Central memory CD4-positive, alpha-beta T cell (primary cell): ENCODE data around the gene MEGF8.

Source experiments
- DNase-seq: peaks from one replicate; pipeline ENCODE4 v3.0.0; 2022

The MEGF8 gene

DNA sequence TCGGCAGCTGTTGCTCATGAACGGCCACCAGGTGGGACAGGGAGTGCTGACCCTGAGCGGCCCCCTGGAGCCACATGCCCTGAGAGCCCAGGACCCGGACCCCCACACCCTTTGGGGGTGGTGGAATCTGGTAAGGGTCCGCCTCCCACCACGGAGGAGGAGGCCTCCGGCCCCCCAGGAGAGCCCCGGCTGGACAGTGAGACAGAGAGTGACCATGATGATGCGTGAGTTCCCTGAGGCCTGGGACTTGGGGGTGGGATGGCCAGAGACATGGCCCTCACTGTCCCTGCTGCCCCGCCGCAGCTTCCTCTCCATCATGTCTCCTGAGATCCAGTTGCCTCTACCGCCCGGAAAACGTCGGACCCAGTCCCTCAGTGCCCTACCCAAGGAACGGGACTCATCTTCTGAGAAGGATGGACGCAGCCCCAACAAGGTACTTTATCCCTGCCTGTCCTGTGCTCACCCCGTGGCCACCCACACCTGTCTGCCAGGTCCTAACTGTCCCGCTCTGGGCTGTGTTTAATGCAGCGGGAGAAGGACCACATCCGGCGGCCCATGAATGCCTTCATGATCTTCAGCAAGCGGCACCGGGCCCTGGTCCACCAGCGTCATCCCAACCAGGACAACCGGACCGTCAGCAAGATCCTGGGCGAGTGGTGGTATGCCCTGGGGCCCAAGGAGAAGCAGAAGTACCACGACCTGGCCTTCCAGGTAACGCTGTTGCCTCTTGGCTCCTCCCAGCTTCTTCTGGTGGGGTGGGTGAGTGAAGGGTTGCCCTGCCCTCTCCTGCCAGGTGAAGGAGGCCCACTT is 38.2 kb upstream of the MEGF8 start:
- DNase-seq = no peak

DNA sequence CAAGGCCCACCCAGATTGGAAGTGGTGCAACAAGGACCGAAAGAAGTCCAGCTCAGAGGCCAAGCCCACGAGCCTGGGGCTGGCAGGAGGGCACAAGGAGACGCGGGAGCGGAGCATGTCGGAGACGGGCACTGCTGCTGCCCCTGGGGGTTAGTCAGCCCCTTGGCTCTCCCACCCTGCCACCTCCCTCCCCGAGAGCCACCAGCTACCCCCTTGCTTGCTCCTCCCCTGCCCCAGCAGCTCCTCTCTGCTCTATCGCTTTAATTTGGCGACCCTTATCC is 37.7 kb upstream of the MEGF8 start:
- no peak for DNase-seq

DNA sequence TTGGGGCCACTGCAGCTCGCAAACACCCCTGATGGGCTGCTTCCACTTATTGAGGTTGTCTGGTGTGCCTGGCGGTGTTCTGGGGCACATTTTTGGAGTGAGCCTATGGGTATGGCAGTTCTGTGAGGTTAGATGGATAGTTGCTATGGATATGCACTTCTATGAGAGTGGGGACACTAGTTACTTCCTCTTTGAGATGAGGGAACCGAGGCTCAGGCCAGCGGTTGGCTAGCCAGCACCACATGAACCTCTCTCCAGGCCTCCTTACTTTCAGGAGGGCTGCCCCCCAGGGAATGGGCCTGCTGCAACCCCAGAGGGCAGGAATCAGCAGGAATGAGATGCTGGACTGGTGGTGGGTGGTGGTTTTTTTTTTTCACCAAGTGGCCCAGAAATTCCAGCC is 37.0 kb upstream of the MEGF8 start:
- DNase-seq = no peak

DNA sequence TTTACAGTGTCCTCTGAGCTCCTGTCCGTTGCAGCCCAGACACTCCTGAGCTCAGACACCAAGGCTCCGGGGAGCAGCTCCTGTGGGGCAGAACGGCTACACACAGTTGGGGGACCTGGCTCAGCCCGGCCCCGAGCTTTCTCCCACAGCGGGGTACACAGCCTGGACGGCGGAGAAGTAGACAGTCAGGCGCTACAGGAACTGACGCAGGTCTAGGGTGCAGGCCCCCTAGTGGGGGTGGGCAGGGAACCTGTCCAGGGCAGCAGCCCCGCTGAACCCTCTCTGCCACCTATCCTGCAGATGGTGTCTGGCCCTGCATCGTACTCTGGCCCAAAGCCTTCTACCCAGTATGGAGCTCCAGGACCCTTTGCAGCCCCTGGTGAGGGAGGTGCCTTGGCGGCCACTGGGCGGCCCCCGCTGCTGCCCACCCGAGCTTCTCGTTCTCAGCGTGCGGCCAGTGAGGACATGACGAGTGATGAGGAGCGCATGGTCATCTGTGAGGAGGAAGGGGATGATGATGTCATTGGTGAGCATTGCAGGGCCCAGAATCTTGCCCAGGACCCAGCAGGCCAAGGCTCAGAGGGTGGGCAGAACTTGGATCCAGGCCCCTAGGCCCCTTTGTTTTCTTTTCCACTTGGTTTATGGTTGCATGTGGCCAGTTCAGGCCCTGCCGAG is 36.4 kb upstream of the MEGF8 start:
- no peak for DNase-seq

DNA sequence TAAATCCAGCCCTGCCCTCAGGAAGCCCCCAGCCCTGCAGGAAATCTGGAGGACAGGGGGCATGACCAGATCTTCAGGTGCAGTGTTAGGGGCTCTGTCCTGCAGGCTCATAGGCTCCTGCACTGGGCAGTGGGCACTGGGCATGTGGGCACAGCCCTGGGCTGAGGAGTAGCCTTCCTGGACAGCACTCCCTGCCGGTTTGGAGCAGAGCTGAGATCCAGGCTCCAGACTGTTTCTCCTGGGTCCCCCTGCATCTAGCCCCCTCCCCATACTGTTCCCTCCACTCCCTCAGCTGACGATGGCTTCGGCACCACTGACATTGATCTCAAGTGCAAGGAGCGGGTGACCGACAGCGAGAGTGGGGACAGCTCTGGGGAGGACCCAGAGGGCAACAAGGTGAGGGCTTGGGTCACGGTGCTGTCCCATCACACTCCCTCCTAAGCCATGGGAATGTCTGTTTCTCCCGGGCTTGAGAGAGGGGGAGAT is 35.8 kb upstream of the MEGF8 start:
- DNase-seq = no peak

DNA sequence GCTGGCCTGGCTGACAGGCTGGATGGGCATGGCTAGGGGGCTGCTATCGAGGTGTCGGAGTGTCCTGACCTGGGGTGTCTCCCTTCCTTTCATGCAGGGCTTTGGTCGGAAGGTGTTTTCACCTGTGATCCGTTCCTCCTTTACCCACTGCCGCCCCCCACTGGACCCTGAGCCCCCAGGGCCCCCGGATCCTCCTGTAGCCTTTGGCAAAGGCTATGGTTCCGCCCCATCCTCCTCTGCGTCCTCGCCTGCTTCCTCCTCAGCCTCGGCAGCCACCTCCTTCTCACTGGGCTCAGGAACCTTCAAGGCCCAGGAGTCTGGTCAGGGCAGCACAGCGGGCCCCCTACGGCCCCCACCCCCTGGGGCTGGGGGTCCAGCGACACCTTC is 35.3 kb upstream of the MEGF8 start:
- DNase-seq = no peak

DNA sequence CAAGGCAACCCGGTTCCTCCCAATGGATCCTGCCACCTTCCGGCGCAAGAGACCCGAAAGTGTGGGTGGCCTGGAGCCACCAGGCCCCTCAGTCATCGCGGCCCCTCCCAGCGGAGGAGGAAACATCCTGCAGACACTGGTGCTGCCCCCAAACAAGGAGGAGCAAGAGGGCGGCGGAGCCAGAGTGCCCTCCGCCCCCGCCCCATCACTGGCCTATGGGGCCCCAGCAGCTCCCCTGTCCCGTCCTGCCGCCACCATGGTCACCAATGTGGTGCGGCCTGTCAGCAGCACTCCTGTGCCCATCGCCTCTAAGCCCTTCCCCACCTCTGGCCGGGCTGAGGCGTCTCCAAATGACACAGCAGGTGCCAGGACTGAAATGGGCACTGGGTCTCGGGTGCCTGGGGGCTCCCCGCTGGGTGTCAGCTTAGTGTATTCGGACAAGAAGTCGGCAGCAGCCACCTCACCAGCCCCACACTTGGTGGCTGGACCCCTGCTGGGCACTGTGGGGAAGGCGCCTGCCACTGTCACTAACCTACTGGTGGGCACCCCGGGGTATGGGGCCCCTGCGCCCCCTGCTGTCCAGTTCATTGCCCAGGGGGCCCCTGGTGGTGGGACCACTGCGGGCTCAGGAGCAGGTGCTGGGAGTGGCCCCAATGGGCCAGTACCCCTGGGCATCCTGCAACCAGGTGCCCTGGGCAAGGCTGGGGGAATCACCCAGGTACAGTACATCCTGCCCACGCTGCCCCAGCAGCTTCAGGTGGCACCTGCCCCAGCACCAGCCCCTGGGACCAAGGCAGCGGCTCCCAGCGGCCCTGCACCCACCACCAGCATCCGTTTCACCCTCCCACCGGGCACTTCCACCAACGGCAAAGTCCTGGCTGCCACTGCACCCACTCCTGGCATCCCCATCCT is 34.7 kb upstream of the MEGF8 start:
- peak; percentile 38 for DNase-seq

DNA sequence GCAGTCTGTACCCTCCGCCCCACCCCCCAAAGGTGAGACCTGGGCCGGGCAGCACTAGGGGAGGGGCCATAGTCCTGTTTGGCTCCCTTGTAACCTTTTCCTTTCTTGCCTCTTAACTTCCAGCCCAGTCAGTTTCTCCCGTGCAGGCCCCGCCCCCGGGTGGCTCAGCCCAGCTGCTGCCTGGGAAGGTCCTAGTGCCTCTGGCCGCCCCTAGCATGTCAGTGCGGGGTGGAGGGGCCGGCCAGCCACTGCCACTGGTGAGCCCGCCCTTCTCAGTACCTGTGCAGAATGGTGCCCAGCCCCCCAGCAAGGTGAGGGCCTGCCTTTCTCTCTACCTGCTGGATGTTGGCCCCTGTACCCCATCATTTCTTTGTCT is 34.0 kb upstream of the MEGF8 start:
- DNase-seq = no peak

DNA sequence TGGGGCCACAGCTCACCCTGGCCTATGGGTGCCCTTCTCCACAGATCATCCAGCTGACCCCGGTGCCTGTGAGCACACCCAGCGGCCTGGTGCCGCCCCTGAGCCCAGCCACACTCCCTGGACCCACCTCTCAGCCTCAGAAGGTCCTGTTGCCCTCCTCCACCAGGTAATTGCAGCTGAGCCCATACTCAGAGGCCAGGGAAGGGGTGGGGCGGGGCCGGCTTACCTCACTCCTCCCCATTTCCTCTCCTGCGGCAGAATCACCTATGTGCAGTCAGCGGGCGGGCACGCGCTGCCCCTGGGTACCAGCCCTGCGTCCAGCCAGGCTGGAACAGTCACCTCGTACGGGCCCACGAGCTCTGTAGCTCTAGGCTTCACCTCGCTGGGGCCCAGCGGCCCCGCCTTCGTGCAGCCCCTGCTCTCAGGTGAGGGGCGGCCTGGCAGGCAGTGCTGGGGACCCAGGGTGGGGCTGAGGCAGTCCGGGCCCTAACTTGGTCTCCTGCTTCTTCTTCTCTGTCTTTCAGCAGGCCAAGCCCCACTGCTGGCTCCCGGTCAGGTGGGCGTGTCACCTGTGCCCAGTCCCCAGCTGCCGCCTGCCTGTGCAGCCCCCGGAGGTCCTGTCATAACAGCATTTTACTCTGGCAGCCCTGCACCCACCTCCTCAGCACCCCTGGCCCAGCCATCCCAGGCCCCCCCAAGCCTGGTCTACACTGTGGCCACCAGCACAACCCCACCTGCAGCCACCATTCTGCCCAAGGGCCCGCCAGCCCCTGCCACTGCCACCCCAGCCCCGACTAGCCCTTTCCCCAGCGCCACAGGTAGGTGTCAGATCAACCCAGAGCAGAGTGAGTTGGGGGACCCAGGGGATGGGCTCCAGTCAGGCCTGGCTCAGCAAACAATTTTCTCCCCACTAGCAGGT is 33.1 kb upstream of the MEGF8 start:
- DNase-seq = no peak

DNA sequence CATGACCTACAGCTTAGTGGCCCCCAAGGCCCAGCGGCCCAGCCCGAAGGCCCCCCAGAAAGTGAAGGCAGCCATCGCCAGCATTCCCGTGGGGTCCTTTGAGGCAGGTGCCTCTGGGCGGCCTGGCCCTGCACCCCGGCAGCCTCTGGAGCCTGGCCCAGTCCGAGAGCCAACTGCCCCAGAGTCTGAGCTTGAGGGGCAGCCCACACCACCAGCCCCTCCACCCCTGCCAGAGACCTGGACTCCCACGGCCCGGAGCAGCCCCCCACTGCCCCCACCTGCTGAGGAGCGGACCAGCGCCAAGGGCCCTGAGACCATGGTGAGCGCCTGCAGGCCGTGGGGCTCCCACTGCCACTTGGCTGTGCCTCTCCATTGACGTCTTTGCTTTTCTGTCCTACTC is 32.5 kb upstream of the MEGF8 start:
- DNase-seq = no peak

DNA sequence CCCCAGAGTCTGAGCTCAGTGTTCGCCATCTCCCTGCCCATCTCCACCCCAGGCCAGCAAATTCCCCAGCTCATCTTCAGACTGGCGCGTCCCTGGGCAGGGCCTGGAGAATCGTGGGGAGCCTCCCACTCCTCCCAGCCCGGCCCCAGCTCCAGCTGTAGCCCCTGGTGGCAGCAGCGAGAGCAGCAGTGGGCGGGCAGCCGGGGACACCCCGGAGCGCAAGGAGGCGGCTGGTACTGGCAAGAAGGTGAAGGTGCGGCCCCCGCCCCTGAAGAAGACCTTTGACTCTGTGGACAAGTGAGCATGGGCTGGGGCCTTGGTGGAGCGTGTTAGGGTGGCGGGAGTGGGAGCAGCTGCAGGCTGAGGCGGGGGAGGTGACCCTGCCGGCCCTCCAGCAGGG is 31.9 kb upstream of the MEGF8 start:
- no peak for DNase-seq

DNA sequence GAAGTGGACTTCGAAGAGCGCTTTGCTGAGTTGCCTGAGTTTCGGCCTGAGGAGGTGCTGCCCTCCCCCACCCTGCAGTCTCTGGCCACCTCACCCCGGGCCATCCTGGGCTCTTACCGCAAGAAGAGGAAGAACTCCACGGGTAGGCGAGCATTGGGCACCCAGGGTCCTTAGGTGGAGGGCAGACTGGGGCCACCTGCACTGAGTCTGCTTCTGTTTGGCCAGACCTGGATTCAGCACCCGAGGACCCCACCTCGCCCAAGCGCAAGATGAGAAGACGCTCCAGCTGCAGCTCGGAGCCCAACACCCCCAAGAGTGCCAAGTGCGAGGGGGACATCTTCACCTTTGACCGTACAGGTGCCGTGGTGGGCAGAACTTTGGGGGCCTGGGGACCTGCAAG is 31.5 kb upstream of the MEGF8 start:
- no peak for DNase-seq

DNA sequence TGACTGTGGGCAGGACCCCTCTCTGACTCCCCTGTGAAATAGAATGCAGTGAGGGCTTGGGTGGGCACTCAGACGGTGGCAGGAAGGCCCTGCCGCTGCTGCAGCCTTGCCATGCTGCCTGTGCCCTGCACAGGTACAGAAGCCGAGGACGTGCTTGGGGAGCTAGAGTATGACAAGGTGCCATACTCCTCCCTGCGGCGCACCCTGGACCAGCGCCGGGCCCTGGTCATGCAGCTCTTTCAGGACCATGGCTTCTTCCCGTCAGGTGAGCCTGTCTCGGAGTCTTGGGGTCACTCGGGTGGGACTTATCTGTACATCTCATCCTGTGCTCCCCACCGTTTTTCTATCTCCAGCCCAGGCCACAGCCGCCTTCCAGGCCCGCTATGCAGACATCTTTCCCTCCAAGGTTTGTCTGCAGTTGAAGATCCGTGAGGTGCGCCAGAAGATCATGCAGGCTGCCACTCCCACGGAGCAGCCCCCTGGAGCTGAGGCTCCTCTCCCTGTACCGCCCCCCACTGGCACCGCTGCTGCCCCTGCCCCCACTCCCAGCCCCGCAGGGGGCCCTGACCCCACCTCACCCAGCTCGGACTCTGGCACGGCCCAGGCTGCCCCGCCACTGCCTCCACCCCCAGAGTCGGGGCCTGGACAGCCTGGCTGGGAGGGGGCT is 30.8 kb upstream of the MEGF8 start:
- no peak for DNase-seq

DNA sequence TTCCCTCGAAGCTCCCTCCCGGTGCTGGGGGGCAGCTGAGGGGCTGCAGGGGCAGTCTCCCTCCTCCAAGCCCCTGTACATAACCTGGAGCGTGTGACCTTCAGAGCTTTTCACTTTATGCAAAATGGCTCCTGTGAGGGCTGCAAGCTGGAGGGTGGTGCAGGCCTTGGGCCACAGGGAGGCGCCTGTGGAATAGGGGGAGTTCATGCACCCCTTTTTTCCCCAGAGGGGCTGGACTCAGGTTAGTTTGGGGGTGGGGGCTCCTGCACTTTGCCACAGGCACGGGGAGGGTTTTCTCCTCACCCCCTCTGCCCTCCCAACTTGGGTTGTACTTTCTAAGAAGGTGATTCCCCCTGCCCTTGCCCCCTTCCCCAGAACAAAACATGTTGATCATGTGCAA is 30.1 kb upstream of the MEGF8 start:
- DNase-seq = no peak

DNA sequence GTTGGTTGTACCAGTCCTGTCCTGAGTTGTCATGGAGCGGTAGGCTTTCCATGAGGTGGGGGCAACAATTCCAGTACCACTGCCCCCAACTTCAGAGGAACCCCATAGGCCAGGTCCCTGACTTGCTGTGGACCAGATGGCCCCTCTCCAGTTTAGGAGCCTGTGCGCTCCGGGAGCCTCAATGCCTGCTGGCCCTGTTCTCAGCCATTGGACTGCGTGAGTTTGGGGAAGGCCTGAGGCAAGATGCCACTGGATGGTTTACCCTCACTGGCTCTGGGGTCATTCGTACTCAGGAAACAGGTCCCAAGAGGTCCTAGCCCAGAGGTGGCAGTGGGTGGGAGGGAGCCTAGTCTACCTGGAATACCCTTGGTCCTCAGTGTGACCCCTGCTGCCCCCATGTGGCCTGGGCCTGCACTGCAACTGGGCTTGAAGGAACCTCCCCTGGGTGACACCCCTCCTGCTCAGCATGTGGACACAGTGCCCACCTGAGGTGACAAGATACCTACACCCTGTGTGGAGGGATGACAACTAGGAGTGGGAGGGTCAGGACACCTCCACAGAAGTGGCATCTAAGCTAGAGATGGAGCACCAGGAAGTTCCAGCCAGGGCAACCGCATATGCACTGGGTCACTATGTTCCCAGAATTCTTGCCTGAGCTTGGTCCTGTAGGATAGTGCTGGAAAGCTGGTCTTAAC is 29.5 kb upstream of the MEGF8 start:
- DNase-seq = peak; percentile 79

DNA sequence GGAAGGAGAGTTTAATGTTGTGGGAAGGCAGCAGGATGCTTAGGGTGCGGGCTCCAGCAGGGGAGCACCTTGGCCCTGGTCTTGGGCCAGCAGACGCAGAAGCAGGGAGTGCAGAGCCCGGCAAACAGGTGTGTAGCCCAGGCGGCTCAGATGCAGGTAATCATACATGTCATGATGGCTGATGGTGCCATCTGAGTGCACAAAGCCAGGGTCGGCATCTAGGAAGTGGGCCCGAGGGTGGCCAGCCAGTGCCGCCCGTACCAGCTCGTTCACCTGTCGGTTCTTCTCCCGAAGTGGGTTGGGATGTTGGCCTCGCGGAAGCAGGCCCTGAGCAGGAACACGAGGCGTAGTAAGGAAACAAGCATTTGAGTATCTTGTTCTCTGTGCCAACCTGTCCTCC is 28.4 kb upstream of the MEGF8 start:
- DNase-seq = no peak

DNA sequence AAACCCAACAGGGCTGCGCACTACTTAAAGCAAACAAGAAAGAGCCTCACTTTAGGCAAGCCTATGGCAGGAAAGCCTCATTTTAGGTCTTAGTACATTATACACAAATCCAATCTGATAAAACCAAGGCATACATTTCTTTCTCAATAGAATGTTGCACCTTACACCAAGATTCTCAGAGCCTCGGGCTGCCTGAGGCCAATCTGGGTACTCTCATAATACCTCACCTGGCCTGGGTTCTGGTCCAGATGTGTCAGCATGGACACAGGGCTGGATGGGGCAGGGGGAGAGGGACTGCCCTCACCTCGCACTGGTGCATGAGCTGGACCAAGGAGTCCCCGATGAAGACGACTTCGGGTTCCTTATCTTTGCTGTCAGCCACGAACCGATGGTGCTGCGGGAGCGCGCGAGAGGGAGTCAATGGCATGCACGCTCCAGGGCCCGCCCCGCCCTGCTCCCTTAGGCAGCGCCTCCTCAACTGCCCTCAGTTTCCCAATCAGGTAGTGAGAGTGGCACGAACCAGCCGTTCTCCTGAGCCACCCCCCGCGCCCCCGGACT is 23.7 kb upstream of the MEGF8 start, which contains the start of gene PRR19:
Gene PRR19, plus strand, starts transcription at position 487 of the 558 bp plus-strand sequence. CDS start 7,453 bp downstream, outside the sequence.
- DNase-seq = no peak

DNA sequence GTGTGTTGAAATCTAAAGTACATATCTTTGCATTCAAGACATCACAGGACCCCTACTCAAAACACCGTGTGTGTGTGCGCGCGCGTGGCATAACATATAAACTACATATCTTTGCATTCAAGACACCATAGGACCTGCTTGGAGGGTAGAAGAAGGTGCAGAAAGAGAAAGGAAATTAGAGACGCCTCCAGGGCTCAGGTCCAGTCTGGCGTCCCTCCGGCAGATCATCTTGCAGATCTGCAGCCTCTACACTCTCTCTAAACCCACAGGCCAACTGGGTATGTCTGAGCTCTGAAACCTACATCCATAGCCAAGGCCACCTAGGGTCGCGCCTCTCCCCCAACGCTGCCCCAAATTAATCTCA is 22.4 kb upstream of the MEGF8 start:
- no peak for DNase-seq

DNA sequence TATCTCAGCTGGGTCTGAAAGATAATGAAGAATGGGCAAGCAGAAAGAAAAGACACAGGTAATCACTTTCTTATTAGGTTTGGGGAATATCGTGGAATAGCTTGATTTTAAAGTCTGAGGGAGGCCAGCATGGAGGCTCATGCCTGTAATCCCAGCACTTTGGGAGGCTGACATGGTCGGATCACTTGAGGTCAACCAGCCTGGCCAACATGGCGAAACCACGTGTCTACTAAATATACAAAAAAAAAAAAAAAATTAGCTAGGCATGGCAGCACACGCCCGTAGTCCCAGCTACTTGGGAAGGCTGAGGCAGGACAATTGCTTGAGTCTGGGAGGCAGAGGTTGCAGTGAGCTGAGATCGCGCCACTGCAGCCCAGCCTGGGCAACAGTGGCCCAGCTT is 21.6 kb upstream of the MEGF8 start:
- DNase-seq = no peak

DNA sequence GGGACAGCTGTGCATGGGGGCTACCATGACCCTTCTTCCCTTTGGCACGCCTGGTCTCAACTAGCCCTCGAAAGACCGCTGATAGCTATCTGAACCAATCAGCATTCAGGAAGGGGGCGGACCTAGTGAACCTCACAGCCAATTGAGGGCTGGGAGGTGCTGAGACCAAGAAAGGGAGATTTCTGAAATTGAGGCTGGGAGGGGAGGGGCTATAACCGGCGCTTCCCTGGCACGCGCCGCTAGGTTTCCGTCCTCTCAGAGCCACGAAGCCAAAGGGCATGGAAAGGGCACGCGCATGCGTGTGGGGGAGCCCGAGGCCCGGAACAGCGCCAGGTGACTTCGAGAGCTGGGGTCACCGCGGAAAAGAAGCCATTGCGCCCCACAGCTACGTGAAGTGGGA is 18.8 kb upstream of the MEGF8 start:
- DNase-seq = no peak

DNA sequence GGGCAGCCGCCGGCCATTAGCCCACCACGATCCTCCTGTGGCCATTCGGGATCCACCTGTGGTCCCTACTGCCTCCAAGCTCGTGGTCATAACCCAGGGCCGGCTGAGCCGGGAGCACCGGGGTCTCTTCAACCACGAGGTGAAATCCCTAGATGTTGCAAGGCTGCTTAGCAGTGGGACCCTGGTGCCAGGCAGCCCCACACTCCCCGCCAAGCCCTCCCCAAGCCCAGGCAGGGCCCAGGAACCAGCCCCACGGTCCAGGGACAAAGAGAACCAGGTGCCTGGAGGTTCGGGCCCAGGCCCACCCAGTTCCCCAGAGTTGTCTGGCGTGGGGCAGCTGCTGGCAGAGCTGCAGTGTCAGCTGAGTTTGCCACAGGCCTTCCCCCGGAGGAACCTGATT is 15.7 kb upstream of the MEGF8 start:
- DNase-seq = no peak
